ENCODE data around the gene SUGCT.

The SUGCT gene

DNA sequence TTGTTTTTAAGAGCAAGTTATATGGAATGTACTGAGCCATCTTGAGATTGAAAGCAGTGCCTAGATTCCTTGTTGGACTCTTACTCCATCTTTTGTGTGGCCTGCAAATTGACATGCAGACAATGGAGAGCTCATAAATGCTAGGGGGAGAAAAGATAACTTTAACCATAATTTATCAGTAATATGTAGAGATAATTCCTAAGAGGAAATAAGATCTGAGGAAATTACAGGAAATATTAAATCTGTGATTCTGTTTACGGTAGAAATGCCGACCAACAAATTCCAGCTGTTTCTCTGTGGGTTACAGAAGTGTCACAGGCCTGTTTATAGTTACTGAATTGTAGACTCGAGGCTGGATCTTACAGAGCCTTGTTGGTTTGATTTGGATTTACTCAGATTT lies 348.0 kb downstream of the SUGCT start:
- no peak for DNase-seq

DNA sequence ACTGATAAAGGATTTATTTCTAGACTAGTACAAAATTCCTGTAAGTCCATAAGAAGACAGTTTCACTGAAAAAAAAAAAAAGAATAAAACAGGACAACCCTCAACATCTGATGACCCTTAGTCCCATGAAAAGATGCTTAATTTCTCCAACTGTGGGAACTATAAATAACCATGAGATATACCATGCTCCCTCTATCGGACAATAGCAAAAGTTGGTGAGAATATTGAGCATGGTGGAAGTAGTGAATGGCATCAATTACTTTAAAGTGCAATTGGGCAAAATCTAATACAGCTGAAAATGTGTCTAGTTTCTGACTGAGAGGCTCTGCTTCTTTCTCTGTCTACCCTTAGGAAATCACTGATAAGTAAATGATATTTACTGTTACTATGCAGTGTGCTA lies 348.8 kb downstream of the SUGCT start:
- no peak for DNase-seq

DNA sequence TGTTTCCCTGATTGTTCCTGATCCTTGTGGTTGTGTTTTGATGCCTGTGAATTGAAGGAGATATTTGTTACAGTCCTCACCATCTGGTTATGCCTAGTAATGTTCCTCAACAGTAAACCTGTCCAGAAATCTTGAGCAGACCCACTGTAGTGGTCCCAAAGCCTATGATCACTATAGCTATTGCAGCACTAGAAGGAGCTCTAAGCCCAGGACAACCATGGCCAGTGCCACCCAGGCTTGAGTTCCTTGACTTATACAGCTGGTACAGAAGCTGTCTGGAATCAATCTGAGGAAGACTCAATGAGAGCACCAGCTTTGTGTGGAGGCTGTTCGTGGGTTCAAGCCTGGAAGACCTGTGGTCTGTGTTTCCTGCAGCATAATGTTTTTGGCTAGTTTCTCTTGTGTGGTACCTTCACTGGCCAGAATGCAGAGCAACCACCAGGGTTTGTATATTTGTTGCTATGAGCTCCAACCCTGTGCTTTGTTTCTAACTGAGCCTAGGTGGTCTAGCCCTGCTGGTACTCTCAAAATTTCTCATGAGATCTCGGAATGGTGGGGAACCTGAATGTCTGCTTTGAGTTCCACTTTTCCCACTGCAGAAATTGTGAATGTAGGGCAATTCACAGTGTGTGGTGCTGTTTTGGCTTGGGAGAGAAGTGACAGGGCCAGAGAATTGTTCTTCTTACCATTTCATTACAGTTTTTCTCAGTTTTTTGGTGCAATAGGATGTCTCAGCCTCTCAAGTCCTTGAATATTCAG lies 355.2 kb downstream of the SUGCT start:
- no peak for DNase-seq

DNA sequence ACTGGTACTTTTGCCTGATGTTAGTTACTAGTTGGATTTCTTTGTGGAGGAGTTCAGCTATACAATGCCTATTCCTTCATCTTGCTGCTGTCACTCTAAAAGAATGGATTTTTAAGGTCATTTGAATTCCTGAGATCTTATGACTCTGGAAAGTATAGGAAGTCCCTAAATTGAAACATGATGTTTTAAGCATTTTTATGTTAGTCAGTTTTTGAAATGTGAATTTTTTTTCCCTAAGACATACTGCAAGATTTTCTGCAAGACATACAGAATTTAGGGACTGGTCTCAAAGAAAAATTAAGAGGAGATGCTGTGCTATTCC lies 355.8 kb downstream of the SUGCT start:
- DNase-seq = no peak

DNA sequence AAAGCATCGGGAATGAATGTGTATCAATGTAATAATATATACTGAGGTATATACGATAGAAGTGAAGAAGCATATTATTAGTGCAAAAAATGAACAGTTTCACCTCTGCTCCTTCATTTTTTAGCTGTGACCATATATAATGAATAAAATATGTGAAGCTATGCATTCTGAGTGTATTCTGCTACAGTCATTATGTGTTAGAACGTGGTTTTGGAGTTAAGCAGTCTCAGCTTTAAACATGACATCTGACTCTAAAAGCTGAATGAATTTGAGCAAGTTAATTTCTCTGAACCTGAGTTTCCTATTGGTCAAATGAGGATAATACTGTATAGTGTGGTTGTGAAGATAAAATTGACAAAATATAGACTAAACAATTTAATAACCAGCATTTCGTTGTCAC lies 358.1 kb downstream of the SUGCT start:
- DNase-seq = no peak

DNA sequence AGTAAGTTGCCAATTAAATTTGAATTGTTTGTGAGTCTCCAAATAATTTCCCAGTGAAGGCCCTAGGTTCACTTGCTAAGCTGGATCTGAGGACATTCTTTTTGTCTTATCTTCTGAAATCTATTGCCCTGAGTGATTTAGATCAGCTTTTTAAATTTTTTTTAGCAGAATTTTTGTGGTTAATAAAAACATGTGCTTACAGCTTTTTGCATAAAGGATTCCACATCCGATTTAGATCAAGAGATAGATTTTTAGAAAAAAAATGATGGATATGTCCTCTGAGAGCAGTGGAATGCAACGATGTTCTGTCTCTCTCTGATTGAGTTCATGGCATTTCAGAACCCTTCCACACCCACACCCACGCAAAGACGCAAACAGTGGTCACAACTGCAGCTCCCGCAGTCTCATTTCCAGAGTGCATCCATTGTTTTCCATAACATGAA lies 358.8 kb downstream of the SUGCT start:
- DNase-seq = no peak

DNA sequence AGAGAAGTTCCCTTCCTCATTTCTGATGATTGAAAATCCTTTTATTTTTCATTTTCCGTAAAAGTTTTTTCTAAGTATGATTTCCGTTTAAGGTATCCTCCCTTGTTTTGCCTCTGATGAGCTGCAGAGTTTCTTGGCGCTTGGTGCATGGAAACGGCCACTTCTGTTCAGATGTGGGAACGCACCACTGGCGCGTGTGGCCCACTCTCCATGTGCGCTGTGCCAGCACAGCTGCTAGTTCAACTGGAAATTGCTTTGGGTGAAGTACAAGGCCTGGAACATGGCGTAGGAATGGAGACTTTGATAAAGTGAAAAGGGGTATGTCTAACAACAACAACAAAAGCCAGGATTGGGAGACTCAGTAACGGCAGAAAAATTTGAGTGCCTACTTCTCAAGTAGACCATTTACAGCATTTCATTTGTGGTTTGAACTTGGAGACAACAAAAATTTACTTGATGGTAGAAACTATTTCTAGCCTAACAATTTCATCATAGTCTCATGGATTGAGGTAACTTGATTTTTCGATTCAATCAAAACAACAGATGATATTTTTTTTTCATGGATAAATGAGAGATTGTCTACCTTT lies 364.2 kb downstream of the SUGCT start:
- DNase-seq = no peak

DNA sequence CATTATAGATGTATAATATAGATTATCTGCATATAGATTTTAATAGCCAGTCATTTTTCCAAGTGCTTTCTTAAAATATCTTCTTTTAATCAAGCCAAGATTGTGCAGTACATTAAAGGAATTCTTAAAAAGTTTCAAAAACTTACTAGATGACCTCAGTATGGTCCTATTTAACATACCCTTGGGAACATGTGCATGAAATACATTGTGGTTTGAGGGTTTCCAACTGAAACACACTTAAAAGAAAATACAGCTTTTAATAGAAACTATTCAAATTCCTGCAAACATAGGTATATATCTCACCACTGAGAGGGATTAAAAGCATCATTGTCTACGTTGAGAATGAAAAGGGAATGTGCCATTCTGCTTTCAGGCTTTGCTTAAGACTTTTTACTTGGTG lies 364.9 kb downstream of the SUGCT start:
- DNase-seq = no peak

DNA sequence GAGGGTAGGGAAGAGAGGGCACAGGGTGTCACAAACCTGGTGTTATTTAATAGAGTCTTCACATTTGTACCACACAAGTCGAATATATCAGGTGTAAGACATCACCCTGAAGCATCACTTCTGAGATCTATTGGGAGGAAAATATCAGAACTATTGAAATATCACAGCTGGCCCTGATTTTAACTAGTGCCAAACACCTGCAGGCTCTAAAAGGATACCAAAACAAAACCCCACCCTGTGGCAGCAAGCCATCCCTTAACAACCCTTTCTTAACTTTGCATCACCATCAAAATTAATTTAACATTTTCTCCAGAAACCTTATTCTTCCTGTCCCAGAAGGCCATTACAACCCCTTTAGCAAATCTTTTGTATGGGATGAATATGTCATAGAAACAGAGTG lies 365.4 kb downstream of the SUGCT start:
- no peak for DNase-seq

DNA sequence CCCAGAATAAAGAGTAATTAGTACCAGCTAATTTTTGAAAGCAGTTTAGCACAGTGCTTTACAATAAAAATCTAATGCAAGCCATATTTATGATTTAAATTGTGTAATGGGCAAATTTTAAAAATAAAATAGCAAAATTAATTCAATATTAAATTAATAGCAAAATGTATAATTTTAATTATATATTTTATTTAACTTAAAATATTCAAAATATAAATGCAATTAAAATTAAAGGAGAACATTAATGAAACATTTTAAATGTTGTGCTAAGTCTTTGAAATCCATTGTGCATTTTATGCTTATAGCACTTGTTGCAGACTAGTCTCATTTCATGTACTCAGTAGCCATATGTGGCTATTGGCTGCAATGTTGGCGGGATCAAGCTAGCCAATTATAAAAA lies 367.6 kb downstream of the SUGCT start:
- no peak for DNase-seq

DNA sequence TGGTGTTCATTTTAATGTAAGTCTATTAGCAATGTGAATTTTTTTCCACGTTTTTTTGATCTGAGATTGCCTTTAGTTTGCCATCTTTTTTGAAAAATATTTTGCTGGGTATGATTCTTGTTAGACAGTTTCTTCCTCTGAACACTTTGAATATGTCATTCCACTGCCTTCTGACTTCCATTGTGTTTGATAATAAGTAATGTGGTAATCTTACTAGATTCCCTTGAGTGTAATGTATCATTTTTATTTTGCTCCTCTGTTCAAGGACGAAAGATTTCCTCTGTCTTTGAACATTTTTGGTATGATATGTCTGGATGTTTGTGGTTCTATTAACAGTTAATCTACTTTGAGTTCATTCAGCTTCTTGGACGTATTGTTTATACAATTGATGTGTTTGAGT lies 371.4 kb downstream of the SUGCT start:
- DNase-seq = no peak

DNA sequence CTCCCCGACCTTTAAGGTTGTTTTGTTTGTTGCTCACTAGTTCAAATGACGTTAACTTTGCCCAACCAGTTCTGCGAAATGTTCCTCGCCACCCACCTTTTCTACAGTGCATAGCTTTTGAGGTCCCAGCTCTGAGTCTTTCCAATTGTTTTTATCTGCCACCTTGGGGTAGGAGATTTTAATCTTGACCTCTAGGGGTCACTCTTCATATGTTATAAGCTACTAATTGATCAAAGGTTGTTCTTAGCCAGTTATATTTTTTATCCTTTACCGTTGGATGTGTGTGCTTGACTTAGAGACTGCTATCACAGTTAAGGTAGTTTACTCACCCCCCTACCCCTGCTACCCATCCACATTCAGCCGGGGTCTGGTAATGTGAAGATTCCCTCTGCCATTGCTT lies 372.4 kb downstream of the SUGCT start:
- no peak for DNase-seq

DNA sequence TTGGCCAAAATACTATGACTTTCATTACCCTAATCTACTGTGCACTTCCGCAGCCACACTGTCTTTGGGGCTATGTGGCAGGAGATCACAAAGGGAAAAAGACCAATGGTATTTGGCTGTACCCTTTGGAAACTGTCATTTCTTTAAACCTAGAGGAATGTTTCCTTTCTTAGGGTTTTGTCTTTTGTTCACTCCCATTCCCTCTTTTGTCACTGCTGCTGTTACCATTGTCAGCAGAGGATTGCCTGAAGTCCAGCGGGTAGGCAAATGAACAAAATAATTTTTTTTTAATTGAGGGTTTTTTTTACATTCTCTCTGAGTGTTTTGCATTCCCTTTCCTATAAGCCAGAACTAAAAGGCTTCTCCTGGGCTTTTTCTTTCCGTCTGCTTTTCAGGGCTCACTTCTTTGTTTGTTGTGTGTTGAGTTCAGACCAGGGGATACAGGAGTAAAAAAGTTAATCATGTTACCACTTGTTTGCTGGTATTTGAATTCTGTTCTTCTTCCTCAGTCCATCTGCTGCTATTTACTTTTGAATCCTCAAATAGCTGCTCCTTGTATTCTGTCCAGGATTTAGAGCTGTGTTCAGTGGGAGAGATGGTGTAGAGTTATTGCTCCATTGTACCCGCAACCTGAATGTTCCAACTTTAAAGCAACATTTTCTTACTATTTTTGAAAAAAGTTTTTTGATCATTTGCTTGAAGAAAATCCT lies 374.6 kb downstream of the SUGCT start:
- DNase-seq = no peak

DNA sequence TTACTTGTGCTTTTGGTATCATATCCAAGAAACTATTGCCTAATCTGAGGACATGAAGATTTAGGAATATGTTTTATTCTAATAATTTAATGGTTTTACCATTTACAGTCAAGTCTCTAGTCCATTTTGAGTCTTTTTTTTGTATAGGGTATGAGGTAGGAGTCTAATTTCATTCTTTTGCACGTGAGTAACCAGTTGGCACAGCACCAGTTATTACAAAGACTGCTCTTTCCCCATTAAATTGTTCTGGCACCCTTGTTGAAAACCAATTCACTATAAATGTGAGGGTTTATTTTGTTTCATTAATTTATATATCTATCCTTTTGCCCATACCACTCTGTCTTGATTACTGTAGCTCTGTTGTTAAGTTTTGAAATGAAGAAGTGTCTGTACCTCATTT lies 381.6 kb downstream of the SUGCT start:
- DNase-seq = no peak

DNA sequence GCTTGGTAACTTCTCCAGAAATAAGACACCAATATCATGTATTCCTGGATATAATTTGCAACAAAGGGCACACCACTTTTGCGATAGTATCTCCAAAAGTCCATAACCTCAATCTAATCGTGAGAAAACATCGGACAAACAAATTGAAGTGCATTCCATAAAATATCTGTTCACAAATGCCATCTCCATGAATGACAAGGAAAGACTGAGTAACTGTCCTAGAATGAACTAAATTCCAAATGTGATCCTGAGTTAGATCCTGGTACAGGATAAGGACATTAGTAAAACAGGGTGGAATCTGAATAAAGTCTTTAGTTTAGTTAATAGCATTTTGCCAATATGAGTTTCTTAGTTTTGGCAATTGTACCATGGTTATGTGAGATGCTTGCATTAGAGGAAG lies 384.2 kb downstream of the SUGCT start:
- no peak for DNase-seq

DNA sequence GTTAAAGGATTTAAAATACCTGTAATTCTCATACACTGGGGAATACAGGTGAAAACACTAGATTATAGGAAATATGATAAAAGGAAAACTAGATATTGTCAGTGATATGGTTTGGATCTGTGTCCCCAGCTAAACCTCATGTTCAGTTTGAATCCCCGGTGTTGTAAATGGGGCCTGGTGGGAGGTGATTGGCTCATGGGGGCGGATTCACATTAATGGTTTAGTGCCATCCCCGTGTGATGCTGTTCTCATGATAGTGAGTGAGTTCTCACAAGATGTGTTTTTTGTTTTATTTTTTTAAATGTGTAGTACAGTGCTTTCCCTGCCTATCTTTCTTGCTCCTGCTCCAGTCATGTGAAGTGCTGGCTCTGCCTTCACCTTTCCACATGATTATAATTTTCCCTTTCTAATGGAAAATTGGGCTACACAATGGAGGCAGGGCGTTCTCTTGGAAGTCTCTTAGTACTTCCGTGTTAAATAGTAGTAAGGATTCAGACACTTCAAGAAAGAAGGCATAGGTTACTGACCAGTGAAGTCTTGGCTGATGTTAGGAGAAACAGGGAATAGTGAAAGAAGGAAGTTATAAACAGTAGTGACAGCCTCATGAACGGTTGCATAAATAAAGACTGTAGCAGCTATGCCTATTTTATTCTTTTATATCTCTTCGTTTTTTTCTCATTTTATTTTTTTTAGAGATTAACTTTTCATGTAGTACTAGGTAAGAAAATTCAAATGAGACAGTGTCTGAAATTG lies 386.4 kb downstream of the SUGCT start:
- no peak for DNase-seq

DNA sequence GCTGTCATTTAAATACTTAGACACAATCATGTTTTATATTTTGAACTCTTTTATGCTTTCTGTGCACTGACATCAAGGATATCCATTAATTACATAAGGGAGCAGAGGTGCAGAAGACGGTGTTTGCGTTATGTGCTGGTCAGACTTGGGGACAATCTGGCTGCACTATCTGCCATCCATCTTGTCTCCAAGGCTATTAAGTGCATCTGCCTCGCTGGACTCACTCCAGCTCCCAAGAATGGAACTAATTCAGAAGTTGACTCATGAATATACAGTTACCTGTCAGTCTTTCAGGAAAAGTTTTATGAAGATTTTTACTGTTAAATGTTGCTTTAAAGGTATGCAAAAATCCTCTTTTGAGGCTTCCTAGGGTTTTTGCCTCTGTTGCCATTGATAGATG lies 391.0 kb downstream of the SUGCT start:
- no peak for DNase-seq

DNA sequence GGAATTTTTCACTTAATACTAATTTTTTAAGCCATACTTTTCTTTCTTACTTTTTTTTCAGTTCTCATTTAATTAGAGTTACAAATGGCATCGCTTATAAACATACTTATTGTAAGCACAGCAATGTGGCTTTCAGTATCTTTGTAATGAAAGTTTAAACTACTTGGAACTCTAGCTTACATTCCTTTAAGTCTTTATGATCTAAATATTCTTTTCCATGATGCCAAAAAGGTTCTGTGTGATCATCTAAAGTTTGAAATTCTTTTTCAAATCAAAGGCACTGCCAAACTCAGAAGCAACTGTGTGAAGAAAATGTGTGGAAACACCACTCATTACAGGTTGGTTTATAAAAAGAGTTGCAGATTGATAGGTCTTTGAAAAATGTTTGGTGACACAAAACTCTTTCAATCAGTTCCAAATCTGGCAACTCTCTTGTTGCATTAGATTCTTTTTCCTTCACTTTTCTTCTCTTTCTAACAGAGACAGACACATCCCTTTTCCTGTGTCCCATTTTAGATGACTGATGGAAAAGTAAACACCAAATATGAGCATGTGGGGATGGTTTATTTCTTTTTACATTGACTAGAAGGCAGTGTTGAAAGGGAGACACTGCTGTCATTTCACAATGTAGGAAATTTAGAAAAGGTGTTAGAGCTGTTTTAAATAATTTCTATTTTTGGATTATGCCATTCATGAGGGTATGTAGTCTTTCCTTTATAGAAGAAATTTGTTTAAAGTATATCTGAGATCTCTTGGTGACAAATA lies 392.3 kb downstream of the SUGCT start:
- DNase-seq = no peak

DNA sequence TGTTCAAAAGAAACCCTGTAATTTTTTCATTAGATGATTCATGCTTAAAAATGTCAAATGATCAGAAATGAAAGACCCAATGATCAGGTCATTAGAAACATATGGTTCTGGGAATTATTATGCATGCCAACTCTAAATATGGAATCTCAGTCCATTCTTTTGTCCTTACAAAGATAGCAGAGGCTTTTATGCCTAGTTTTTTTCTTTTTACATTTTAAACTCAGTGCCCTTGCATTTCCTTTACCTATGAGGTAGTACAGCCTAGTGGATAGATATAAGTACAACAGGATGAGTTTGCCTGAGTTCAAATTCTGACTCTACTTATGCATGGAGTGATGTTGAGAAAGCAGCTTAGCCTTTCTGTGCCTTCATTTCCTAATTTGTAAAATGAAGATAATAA lies 392.9 kb downstream of the SUGCT start:
- no peak for DNase-seq

DNA sequence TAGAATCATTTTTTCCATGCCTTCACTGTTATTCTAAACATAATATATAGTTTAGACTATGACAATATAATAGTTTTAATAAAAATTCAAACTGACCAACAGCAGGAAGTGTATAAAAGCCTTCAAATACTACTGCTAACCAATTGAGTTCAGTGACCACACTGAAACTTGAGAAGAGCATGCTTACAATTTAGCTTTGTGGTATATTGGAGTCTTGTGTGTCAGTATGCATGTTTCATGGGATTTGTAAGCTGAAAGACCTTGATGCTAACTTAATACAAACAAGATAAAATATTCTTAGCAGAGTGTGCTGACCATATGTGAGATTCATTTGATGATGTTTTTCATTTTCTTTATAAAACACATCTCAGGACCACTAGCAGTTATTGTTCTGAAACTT lies 395.5 kb downstream of the SUGCT start:
- DNase-seq = no peak

DNA sequence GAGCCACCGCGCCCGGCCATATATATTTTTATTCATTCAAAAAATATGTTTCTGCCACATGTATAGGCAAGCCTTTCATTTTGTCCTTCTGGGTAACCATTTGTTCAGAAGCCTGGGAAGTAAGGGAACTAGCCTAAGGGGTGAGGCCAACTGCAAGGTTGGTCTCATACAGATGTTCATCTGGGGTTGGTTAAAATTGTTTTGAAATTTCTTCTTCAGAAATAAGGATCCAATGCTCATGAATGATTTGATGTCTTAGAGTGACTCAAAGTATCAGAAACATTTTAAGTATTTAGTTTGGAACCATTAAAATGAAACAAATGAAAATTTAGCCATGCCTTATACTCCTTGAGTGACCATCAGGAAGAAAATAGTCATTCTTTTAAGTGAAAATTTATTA lies 397.2 kb downstream of the SUGCT start:
- DNase-seq = no peak

DNA sequence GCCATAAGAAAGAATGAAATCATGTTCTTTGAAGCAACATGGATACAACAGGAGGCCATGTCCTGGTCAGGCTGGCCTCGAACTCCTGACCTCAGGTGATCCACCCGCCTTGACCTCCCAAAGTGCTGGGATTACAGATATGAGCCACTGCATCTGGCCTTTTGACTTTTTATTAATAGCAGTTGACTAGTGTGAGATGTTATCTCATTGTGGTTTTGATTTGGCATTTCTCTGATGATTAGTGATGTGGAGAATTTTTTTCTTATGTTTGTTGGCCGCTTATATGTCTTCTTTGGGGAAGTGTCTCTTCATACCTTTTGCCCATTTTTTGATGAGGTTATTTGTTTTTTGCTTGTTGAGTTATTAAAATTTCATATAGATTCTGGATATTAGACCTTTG lies 400.9 kb downstream of the SUGCT start:
- no peak for DNase-seq

DNA sequence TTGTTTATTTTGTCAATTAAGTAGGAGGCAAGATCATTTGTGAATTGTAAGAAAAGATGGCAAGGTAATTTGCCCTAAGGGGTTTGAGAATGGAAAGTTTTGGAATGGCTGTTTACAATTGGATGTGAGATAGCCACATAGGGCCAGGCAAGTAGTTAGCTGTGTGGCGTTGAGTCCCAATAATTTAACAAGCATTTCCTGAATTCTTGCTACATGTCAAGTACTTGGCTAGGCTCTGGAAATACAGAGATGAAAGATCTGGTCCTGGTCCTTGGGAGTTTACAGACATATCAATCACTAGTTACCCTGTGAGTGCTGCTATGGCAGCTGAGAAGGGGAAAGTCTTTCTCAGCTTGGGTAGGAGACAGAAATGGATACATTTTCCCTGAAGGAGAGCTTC lies 401.6 kb downstream of the SUGCT start:
- no peak for DNase-seq
